Mucosa of rectum (tissue), 2 donors: ENCODE results near the gene CACNA1B.

ENCODE experiments used
- H3K27ac ChIP-seq, 2 donors: one replicate each; pipeline ENCODE4 v1.7.0; 2013; ENCODE audit warnings: inconsistent platforms in 2 of 2, low read depth in 2 of 2, low read length in 2 of 2
- H3K27me3 ChIP-seq, 2 donors: one replicate each; pipeline ENCODE4 v1.7.0; 2013; ENCODE audit warnings: low read length in 2 of 2; ENCODE audit not compliant: control insufficient read depth in 2 of 2, insufficient read depth in 2 of 2
- H3K36me3 ChIP-seq, 2 donors: one replicate each; pipeline ENCODE4 v1.7.0; 2013; ENCODE audit warnings: low read length in 2 of 2; ENCODE audit not compliant: control insufficient read depth in 2 of 2, insufficient read depth in 2 of 2
- H3K4me1 ChIP-seq, 2 donors: one replicate each; pipeline ENCODE4 v1.7.0; 2013; ENCODE audit warnings: low read length in 2 of 2, mild to moderate bottlenecking in 1 of 2; ENCODE audit not compliant: control insufficient read depth in 2 of 2, insufficient read depth in 2 of 2
- H3K4me3 ChIP-seq, 2 donors: one replicate each; pipeline ENCODE4 v1.7.0; 2013; ENCODE audit warnings: low read length in 2 of 2
- H3K9ac ChIP-seq, 2 donors: one replicate each; pipeline ENCODE4 v1.7.0; 2013; ENCODE audit warnings: low read length in 2 of 2, low read depth in 1 of 2, mild to moderate bottlenecking in 1 of 2
- H3K9me3 ChIP-seq, 2 donors: one replicate each; pipeline ENCODE4 v1.7.0; 2013; ENCODE audit warnings: low read length in 2 of 2; ENCODE audit not compliant: control insufficient read depth in 2 of 2
- donor health status: healthy.
- donor health status: Normal muscosa, but diverticular disease.

CACNA1B gene

GRCh38 chr9:137952976-137953666 lies 75.5 kb downstream of the CACNA1B start:
- H3K9me3 ChIP-seq, result no peaks in the 10 kb centered on the region
- H3K4me3 ChIP-seq, result no peak overlapping the region
- H3K27me3 ChIP-seq, result no peaks in the 10 kb centered on the region
- no peak overlapping the region for H3K9ac ChIP-seq
- no peak overlapping the region for H3K27ac ChIP-seq
- no peaks in the 10 kb centered on the region for H3K36me3 ChIP-seq
- no peaks in the 10 kb centered on the region for H3K4me1 ChIP-seq

GRCh38 chr9:137953683-137954438 lies 76.3 kb downstream of the CACNA1B start:
- Histone ChIP-seq H3K9ac (no peak overlapping the region), H3K4me1 (no peaks in the 10 kb centered on the region), H3K4me3 (no peak overlapping the region), H3K9me3 (no peaks in the 10 kb centered on the region), H3K36me3 (no peaks in the 10 kb centered on the region), H3K27me3 (no peaks in the 10 kb centered on the region), H3K27ac (no peak overlapping the region)

- H3K9me3 ChIP-seq, result no peaks in the 10 kb centered on the region
- no peaks in the 10 kb centered on the region for H3K27me3 ChIP-seq
- H3K36me3 ChIP-seq, result no peaks in the 10 kb centered on the region
- no peak overlapping the region for H3K27ac ChIP-seq
- no peaks in the 10 kb centered on the region for H3K4me1 ChIP-seq
- no peak overlapping the region for H3K4me3 ChIP-seq
- H3K9ac ChIP-seq, result no peak overlapping the region
Observed at GRCh38 chr9:137955224-137955570, 77.6 kb downstream of the CACNA1B start.

- Histone ChIP-seq H3K4me1 (no peaks in the 10 kb centered on the region), H3K27ac (no peak overlapping the region), H3K36me3 (no peaks in the 10 kb centered on the region), H3K27me3 (no peaks in the 10 kb centered on the region), H3K9me3 (no peaks in the 10 kb centered on the region), H3K9ac (no peak overlapping the region), H3K4me3 (no peak overlapping the region)
Observed at GRCh38 chr9:137955586-137955985, 78.0 kb downstream of the CACNA1B start.

- Histone ChIP-seq H3K9ac (no peak overlapping the region), H3K27me3 (no peaks in the 10 kb centered on the region), H3K9me3 (no peaks in the 10 kb centered on the region), H3K36me3 (no peaks in the 10 kb centered on the region), H3K4me1 (no peaks in the 10 kb centered on the region), H3K27ac (no peak overlapping the region), H3K4me3 (no peak overlapping the region)
Observed at GRCh38 chr9:137956039-137956438, 78.5 kb downstream of the CACNA1B start.

GRCh38 chr9:137956688-137957385 lies 79.3 kb downstream of the CACNA1B start:
- Histone ChIP-seq H3K9ac (no peak overlapping the region), H3K9me3 (no peaks in the 10 kb centered on the region), H3K4me1 (no peaks in the 10 kb centered on the region), H3K27me3 (no peaks in the 10 kb centered on the region), H3K4me3 (no peak overlapping the region), H3K36me3 (no peaks in the 10 kb centered on the region), H3K27ac (no peak overlapping the region)

GRCh38 chr9:137959641-137960411 lies 82.2 kb downstream of the CACNA1B start:
- Histone ChIP-seq H3K4me3 (no peak overlapping the region), H3K4me1 (no peaks in the 10 kb centered on the region), H3K27me3 (no peaks in the 10 kb centered on the region), H3K36me3 (no peaks in the 10 kb centered on the region), H3K9ac (no peak overlapping the region), H3K27ac (no peak overlapping the region), H3K9me3 (no peaks in the 10 kb centered on the region)

GRCh38 chr9:137960496-137960895 lies 82.9 kb downstream of the CACNA1B start:
- Histone ChIP-seq H3K9me3 (no peaks in the 10 kb centered on the region), H3K9ac (no peak overlapping the region), H3K4me3 (no peak overlapping the region), H3K36me3 (no peaks in the 10 kb centered on the region), H3K27ac (no peak overlapping the region), H3K27me3 (no peaks in the 10 kb centered on the region), H3K4me1 (no peaks in the 10 kb centered on the region)

- Histone ChIP-seq H3K4me1 (no peaks in the 10 kb centered on the region), H3K9ac (no peak overlapping the region), H3K27ac (no peak overlapping the region), H3K4me3 (no peak overlapping the region), H3K27me3 (no peaks in the 10 kb centered on the region), H3K9me3 (no peaks in the 10 kb centered on the region), H3K36me3 (no peaks in the 10 kb centered on the region)
Observed at GRCh38 chr9:137963525-137963924, 85.9 kb downstream of the CACNA1B start.
